HG02588 (cell line): ENCODE data around the gene DPEP1.

Experiments
- ATAC-seq: cut with Tn5 transposase; IDR thresholded peaks from one replicate; pipeline ENCODE4 v1.9.1; 2021; ENCODE audit warnings: mild to moderate bottlenecking, moderate library complexity; ENCODE audit not compliant: unreplicated experiment

Gene DPEP1

DNA sequence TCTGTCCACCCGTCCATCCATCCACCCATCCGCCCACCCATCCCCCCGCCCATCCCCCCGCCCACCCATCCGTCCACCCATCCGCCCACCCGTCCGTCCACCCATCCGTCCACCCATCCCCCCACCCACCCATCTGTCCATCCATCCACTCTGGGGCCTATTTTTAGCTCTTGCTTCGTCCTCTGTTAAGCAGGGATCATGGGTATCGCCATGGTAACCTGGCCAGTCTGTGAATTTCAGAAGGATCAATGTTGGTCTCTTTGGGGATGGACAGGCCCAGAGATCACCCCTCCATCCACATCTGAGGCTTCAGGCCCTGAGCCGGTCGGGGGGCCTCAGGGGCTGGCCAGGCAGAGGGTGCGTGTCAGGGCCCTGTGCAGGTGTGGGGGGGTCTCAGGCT is 15.2 kb upstream of the DPEP1 start:
- no peak for ATAC-seq

DNA sequence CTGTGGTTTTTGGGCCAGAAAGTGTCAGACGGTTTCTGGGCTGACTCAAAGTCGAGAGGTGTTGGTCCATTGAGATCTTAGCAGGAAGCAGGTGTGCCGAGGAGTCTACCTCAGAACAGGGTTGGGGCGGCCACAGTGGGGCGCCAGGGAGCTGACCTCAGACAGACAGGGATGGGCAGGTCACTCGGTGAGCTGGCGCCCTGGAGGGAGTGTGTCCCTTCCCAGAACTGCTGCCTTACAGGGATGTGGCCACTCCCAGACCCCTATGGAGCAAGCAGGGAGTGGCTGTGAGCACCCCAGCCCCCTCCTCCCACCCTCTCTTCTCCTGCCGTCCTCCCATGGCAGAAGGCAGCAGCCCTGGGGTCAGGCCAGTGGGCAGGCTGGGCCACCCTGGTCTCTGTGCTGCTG is 14.0 kb upstream of the DPEP1 start:
- ATAC-seq: no peak

DNA sequence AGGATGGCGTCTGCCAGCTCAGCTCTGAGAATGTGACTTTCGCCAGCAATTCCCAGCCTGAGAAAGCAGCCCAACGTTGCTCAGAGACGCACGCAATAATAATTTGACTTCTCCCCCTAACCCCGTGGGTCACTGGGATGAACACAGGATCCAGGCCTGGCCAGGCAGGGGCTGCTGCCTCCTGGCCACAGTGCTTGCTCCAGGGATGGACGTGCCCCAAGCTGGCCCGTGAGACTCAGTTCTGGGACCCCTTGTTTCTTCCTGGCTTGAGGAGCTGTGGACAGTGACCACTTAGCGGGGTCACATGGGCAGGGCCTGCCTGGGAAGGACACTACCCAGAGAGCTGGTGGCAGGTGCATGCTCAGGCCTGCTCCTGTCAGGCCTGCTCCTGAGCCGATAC is 13.5 kb upstream of the DPEP1 start:
- ATAC-seq: no peak

DNA sequence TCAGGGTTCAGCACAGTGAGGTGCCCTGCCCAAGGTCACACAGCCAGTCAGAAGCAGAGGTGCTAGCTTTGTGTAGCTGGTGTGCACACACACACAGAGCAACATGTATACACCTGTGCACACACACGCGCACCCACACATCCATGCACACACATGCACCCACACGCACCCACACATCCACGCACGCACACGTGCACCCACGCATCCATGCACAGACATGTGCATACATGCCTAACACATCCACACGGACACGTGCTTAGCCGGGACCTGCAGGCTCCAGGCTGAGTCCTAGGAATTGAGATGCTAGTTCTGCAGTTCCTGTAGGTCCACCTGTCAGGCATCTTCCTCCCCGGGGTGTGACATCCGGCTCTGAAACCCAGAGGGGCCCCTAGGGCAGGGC is 13.0 kb upstream of the DPEP1 start:
- ATAC-seq: no peak

DNA sequence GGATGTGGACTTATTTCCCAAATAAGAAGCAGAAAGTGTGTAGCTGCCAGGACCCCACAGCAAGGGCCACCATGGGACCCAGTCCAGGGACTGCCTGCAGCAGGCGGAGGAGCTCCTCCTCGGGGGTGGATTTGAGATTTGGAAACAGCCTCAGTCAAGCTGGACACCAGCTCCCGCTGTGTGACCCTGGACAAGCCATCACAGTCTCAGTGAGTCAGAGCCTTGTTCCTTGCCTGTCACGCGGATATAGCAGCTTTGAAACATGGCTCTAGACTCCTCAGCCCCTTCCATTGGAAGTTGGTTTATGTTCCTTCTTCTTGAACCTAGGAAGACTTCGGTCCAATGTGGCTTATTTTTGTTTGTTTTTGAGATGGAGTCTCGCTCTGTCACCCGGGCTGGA is 12.5 kb upstream of the DPEP1 start:
- ATAC-seq: no peak

DNA sequence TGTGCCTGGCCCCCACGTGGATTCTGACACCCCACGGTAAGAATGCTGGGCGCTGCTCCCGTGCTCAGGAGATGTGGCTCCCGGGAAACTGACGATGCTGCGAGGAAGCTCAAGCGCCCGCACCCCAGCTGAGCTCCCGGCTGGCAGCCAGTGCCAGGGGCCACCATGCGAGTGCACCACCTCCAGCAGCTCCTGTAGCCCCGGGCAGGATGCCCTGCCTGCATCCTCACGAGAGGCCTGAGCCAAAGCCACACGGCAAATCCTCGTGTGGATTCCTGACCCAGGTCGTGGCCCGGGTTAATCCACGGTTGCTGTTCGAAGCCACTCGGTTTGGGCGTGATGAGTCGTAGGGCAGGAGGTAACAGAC is 11.6 kb upstream of the DPEP1 start:
- ATAC-seq: no peak

DNA sequence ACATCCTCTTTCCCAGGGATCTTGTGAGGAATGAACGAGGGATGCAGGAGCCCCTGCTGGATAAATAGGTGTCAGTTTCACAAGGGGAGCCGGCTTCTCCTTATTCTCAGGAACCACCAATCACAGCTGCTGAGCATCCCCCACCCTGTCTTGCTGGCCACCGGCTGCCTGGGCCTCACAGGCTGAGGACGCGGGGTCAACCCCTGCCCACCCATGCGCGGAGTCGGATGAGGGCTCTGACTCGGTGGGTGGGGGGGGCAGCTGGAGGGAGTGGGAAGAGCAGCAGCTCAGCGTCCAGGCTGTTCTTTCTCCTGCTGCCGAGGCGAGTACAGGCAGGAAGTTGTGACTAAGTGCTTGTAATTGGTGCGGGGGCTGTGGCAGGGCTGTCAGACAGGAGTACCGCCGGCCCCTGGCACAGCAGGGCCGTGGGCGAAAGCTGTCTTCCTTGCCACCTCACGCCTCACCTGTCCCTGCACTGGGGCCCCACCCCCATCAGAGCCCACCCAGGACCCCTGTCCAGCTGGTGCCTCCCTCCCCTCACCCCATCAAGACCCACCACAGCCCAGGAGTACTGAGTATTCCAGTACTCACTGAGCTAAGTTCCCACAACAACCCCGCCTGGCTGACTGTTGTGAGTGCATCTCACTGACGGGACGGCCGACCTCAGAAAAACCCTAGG is 11.0 kb upstream of the DPEP1 start:
- ATAC-seq: no peak

DNA sequence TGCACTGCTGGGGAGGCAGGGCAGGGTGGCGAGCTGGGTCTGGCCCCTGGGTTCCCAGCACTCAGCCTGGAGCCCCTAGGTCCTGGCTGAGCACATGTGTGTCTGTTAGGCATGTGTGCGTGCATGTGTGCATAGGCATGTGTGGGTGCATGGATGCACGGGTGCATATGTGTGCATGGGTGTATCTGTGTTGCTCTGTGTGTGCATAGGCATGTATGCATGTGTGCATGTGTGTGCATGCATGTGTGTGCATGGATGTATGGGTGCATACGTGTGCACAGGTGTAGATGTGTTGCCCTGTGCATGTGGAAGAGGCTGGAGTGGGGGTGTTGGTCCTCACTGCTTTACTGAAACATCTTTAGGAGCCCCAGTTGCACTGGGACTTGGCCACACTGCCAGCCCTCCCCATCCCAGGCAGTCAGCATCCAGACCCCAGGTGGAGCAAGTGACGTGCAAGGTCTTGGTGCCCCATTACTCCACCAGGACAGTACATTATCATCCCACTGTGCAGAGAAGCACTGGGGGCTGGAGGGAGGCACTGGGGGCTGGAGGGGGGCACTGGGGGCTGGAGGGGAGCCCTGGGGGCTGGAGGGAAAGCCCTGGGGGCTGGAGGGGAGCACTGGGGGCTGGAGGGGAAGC is 10.4 kb upstream of the DPEP1 start:
- no peak for ATAC-seq

DNA sequence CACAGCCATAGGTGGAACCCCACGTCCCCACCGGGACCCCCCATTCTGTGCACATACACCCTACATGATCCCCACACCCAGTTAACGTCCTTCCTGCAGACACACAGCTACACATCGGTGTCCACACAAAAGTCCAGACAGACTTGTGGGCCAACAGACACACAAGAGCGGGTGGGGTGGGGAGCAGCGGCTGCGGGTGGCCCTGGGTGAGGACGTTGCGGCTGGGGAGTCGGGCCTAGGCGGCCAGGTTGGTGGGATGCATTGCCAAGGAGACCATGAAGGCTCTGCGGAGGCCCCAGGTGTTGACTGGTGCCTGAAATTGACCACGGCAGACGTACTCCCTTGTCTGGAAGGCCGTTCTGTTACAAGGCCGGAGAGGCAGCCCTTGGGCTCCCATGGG is 8.7 kb upstream of the DPEP1 start:
- no peak for ATAC-seq

DNA sequence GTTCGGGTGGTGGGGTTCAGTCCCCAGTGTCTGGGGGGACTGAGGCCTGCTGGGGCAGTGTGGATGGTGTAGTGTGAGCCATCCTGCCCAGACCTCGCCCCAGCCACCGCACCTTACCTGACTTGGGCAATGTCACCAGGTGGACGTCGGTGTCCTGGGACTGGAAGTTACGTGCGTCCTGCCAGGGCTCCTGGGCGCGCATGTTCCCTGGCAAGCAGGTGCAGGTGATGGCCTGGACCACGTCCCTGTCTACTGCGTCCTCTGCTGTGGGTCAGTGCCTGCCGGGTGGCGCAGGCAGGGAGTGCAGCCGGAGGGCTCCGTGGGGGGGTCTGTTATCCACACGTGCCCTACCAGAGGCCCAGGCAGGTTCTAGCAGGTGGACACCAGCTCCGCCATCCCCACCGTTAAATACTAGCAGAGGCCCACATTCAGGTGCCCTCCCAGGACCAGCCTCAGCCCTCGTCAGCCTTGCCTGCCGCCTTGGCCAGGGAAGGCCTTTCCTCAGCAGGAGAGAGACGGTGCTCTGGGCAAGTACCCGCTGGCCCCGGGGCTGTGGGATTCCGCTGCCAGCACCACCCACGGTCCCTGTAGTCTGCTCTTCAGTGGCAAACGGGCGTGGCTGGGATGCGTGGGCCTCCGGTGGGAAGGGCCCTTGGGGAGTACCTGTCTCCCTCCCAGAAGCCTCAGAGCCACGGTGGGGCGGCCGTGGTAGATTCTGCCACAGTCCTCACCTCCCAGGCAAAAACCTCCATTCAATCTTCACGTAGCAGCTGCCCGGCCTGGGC is 8.1 kb upstream of the DPEP1 start:
- ATAC-seq: no peak

DNA sequence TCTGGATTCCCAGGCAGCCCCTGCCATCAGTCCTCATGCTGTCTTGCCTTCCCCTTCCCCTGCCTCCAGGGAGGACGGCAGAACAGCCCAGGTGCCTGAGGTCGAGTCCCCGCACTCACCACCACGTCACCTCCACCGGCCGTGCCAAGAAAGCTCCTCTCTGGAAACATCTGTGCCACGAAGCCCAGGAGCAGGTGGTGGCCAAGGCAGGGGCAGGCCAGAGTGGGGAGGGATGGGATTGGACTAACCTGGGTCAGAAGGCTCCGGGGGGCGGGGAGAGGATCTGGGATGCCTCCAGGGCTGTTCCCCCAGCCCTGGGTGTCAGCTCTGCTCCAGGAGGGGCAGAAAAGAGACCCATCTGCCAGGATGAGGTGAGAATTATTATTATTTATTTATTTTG is 7.4 kb upstream of the DPEP1 start:
- ATAC-seq: no peak

DNA sequence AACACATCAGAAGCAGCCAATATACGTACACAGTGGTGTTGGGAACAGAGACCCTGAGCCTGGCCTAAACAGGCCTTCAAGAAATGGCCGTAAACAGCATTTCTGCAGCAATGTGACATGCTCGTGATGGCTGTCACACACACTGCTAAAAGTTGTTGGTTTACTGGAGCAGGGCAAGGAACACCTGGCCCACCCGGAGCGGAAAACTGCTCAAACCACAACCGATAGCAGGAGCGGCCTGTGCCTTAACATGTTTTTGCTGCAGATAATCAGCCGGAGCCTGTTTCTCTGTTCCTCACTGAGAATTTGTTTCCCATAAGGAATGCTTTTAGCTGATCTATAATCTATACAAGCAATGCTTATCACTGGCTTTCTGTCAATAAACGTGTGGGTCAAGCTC is 6.0 kb upstream of the DPEP1 start:
- no peak for ATAC-seq

DNA sequence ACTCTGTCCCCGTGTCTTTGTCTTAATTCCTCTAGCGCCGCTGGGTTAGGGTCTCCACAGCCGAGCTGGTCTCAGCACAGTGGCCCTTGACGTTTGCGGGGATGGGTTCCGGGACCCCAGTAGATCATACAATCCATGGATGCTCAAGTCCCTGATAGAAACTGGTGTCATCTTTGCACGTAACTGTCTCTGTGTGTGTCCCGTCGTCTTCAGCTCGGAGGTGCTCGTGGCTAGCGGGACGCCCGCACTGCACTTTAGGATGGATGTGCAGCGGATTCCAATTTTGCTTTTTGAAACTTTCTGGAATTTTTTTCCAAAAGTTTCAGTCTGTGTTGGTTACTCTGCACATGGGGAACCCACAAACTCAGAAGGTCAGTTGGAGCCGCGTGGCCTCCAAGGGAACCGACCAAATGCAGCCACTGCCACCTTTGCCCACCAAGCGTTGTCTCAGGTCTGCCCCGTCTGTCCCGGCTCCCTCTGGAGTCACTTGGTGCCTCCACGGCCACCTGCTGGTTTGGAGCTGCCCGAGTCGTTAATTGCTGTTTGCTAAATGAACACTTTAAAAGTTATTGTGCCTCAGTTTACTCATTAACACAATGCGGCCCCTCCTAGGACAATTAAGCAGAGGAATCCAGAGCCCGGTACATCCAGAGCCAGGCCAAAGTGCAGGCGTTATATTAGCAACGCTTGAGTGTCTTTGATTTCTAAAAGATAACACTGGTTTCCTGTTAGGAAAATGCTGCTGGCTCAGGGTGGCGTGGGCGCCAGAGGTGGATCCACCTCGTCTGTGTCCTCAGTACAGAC is 5.3 kb upstream of the DPEP1 start:
- ATAC-seq: no peak

DNA sequence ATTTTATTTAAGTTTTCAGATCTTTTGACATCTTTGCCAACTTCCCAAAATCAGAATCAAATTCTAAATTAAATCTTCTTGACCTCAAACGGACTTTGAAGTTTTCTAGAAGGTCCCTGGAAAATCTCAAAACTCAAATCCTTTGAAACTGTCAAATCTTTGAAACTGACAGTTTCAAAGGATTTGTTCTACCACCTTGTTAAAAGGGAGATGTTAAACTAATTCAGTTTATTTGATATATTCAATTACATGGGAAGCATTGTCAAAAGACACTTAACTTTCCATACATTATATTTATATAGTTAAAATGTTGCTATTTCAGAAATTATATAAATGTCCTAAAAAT is 3.4 kb upstream of the DPEP1 start:
- ATAC-seq: no peak

DNA sequence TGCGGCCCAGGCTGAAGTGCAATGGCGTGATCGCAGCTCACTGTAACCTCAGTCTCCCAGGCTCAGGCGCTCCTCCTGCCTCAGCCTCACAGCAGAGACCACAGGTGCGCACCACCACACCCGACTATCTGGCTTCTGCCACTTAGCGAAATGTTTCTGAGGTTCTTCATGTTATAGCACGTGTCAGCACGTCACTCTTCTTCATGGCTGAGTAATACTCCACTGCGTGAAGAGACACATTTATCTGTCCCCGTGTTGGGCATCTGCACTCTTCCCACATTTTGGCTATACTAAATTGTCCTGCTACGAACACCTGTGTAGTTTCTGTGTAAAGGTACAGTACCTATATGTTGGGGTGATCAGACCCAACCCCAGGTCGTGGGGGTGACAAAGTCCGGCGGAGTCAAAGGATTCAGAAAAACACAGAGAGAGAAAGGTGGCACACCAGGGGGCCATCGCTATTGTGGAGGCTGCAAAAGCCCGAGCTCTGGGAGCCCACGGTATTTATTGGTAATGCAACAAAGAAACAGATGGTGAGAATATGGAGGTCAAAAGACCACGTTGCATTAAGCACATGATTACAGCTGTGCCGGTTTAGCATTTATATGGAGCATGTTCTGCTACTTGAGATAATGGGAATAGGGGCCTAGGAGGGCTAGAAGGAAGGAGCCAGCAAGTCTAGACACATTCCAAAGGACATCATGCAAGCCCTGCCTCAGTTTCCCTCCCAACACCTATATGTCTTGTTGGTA is 851 bp upstream of the DPEP1 start:
- no peak for ATAC-seq

DNA sequence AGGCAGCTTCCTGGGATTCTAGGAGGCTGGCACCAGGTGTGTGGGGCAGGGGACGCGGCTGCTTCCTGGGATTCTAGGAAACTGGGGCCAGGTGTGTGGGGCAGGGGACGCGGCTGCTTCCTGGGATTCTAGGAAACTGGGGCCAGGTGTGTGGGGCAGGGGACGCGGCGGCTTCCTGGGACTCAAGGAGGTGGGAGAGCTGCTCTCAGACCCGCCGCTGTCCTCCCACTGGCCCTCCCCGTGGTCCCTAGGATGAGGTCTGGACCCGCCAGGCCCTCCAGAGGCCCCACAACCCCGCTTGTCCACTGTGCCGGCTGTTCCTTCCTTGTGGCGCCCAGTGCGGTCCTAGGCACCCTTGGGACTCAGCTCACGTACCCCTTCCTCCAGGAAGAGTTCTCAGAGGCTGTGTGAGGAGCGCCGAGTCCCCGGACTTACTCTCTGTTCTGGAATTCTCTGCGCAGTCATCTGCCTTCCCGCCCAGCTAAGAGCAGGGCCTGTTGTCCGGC is 565 bp downstream of the DPEP1 start:
- no peak for ATAC-seq

DNA sequence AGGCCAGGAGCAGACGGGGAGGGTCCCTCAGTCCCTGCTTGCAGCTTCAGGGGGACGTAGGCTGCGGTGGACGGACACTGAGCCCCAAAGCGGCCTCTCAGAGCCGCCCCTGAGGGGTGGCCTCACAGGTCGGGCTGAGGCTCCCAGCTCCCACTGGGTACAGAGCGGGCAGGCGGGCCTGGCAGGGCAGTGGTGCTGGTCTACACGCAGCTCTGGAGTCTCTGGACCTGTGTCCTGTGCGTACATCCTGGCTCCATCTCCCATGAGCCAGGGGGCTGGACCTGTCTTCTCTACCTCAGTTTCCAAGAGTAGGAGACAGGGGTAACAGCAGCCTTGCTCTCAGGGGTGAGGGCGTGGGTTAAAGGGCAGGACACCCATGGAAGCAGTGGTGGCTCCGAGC is 1.7 kb downstream of the DPEP1 start:
- ATAC-seq: no peak

DNA sequence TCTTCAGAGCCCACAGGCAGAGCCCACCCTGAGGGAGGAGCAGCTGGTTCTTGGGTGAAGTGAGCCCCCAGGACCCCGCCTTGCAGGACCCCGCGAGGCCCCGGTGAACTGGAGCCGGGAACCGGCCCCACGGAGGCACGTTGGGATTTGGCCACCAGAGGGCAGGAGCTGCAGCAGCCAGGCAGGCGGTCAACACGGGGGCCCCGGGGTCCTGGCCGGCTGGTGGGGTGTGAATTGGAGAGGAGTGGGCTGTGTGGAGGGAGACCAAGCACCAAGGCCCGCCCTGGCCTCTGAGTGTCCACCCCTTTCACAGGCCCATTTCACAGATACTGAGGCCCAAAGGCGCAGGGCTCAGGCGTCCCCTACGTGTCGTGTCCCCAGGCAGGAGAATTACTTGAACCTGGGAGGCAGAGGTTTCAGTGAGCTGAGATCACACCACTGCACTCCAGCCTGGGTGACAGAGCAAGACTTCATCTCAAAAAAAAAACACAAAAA is 2.2 kb downstream of the DPEP1 start:
- no peak for ATAC-seq

DNA sequence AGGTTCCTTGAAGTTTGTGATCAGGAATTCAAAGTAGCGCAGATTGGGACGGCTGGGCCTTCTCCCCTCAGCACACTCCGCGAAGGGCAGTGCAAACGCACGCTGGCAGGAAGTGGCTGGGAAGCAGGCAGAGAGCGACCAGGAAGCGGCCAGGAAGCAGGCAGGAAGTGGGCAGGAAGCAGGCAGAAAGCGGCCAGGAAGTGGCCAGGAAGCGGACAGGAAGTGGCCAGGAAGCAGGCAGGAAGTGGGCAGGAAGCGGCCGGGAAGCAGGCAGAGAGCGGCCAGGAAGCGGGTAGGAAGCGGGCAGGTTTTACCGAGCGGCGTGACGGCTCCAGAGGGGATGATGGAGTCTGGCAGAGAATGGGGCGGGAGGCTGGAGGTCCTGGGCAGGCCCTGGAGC is 3.2 kb downstream of the DPEP1 start:
- ATAC-seq: no peak

DNA sequence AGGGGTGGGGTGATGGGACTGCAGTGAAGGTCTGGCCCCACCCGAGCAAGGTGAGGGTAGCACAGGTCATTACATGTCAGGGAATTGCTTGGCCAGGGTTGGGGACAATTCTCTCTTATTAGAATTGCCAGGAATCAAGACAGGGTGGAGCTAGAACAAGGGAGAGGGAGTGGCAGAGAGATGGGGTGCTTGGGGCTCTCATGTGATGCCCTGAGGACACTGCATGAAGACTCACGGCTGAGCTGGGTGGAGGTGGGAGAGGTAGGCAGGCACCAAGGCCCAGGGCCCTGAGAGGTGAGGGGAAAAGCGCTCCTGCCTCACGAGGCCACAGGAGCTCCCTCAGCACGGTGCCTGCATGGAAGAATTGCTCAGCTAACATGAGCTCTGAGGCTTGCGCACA is 3.6 kb downstream of the DPEP1 start:
- ATAC-seq: no peak
